ENCODE results near the gene ADGRG6. TPM values are rescaled to one million over a fixed set of nuclear protein-coding genes. Genes with fewer than 3 reads are reported as not detected.

ADGRG6 gene
- total RNA-seq, 4 donors from 2014 or later: 15.7 to 75.2 (median 19.2) TPM

DNA sequence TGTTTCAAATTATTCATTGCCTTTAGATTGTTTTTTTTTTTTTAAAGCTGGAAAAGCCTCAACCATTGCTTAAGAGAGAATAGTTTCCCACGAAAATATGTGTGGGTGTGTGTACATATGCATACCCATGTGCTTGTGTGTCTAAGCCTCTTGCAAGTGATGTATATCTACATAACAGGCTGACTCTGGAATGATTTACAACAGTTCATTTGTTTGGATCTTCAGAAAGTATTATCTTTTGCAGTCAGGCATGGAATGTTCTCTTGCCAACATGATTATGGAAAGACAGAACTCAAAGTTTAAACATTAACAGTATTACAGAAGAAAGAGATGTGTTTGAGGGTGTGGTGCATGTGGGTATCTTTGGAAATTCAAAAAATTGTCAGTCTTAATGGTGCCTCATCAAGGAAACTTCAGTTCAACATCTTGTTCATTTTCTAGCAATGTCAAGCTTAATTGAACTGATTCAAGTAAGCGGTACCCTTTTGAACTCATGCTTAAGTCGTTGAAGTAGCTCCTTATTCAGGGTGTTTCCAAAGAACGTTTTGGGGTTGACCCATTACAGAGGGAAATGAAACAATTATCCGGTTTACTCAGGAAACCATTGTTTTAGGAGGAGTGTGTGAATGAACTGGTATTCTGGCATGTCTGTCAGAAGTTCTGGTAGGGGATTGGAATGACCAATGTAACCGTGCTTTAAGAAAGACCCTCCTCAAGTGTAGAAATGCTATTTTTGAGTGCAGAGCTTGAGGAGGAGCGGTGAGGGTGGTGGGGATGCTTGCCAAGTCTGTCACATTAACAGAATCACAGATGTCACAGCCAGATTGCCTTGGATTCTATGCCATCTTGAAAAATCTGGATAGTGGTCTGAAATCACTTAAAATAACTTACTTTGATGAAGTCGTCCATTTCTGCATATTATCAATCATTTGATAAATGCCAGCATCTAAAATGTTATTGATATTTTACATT, 60.3 kb downstream of the ADGRG6 start:
- Histone ChIP-seq H3K36me3 (no peaks in the 10 kb centered on the region), H3K9me3 (no peaks in the 10 kb centered on the region), H3K4me1 (no peaks in the 10 kb centered on the region), H3K27ac (no peak overlapping the region), H3K27me3 (no peaks in the 10 kb centered on the region), H3K4me3 (no peak overlapping the region)
- in situ Hi-C loops (cut with MboI; ENCODE audit: low pct_ligation_motif_present in 1 of 4, low pct_unique_long_range_greater_than_20kb in 1 of 4, low sequenced_read_pairs in 3 of 4): no loop called here
- intact Hi-C loops (cut with DNase I; ENCODE audit: low total_unique reads): no loop called here
- DNase-seq: no peak
- 63 to 79% methylated on average over 6 to 8 of the region's 8 CpGs for WGBS, 2 donors (ENCODE audit: low coverage in 1 of 2)
- no peak for TF ChIP-seq EP300 (IDR thresholded peaks at IDR 0.05; ENCODE audit: low read depth)
- no peak for TF ChIP-seq POLR2AphosphoS5 (IDR thresholded peaks at IDR 0.05)
- no peak for TF ChIP-seq POLR2A (IDR thresholded peaks at IDR 0.05)
- TF ChIP-seq, protein P1, sequence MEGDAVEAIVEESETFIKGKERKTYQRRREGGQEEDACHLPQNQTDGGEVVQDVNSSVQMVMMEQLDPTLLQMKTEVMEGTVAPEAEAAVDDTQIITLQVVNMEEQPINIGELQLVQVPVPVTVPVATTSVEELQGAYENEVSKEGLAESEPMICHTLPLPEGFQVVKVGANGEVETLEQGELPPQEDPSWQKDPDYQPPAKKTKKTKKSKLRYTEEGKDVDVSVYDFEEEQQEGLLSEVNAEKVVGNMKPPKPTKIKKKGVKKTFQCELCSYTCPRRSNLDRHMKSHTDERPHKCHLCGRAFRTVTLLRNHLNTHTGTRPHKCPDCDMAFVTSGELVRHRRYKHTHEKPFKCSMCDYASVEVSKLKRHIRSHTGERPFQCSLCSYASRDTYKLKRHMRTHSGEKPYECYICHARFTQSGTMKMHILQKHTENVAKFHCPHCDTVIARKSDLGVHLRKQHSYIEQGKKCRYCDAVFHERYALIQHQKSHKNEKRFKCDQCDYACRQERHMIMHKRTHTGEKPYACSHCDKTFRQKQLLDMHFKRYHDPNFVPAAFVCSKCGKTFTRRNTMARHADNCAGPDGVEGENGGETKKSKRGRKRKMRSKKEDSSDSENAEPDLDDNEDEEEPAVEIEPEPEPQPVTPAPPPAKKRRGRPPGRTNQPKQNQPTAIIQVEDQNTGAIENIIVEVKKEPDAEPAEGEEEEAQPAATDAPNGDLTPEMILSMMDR (IDR thresholded peaks at IDR 0.05): no peak

DNA sequence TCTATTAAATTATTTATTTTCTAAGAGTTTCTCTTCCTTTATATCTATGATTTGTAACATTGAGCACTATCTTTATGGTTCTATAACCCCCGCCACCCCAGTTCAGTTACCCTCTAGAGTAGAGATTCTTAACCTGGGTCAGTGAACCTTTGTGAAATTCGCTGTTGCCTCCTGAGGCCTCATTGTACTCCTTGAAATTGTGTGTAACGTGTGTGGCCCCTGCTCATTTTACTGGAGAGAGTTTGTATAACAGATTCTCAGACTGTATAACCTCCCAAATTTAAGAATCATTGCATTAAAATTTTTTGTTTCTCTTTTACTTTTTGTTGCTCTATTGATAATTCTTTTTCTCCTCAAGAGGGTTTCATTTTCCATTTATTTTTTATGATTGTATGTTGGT, 65.3 kb downstream of the ADGRG6 start:
- in situ Hi-C loops (cut with MboI; ENCODE audit: low pct_ligation_motif_present in 1 of 4, low pct_unique_long_range_greater_than_20kb in 1 of 4, low sequenced_read_pairs in 3 of 4) (no loop called here), intact Hi-C loops (cut with DNase I; ENCODE audit: low total_unique reads) (no loop called here)
- no peaks in the 10 kb centered on the region for H3K4me1 ChIP-seq
- H3K27ac ChIP-seq: no peak overlapping the region
- no peak for TF ChIP-seq EP300 (IDR thresholded peaks at IDR 0.05; ENCODE audit: low read depth)
- TF ChIP-seq POLR2AphosphoS5 (IDR thresholded peaks at IDR 0.05): no peak
- TF ChIP-seq, protein P1 (IDR thresholded peaks at IDR 0.05): no peak
- TF ChIP-seq POLR2A (IDR thresholded peaks at IDR 0.05): no peak
- H3K27me3 ChIP-seq: no peaks in the 10 kb centered on the region
- H3K4me3 ChIP-seq: no peak overlapping the region
- H3K9me3 ChIP-seq: no peaks in the 10 kb centered on the region
- DNase-seq: no peak
- H3K36me3 ChIP-seq: no peaks in the 10 kb centered on the region
- WGBS, 2 donors (ENCODE audit: low coverage in 1 of 2): 79 to 84% methylated on average over 3 of the region's 3 CpGs

DNA sequence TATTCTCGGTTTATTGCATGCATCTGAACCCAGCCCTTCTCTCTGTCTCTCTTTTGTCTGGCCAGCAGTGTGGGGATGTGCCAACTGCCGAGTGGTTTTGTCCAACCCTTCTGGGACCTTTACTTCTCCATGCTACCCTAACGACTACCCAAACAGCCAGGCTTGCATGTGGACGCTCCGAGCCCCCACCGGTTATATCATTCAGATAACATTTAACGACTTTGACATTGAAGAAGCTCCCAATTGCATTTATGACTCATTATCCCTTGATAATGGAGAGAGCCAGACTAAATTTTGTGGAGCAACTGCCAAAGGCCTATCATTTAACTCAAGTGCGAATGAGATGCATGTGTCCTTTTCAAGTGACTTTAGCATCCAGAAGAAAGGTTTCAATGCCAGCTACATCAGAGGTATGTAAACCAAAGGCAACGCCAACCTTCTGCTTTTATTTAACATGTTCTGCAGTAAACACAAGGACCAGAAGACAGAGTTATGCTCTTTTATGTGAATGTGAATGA, 65.8 kb downstream of the ADGRG6 start:
- WGBS, 2 donors (ENCODE audit: low coverage in 1 of 2): 66 to 72% methylated on average over 6 to 9 of the region's 9 CpGs
- H3K27ac ChIP-seq: no peak overlapping the region
- no peaks in the 10 kb centered on the region for H3K36me3 ChIP-seq
- intact Hi-C loops (cut with DNase I; ENCODE audit: low total_unique reads) (no loop called here), in situ Hi-C loops (cut with MboI; ENCODE audit: low pct_ligation_motif_present in 1 of 4, low pct_unique_long_range_greater_than_20kb in 1 of 4, low sequenced_read_pairs in 3 of 4) (no loop called here)
- no peak overlapping the region for H3K4me3 ChIP-seq
- H3K9me3 ChIP-seq: no peaks in the 10 kb centered on the region
- no peaks in the 10 kb centered on the region for H3K4me1 ChIP-seq
- TF ChIP-seq POLR2A (IDR thresholded peaks at IDR 0.05): no peak
- TF ChIP-seq, protein P1 (IDR thresholded peaks at IDR 0.05): no peak
- TF ChIP-seq EP300 (IDR thresholded peaks at IDR 0.05; ENCODE audit: low read depth): no peak
- TF ChIP-seq POLR2AphosphoS5 (IDR thresholded peaks at IDR 0.05): no peak
- no peak for DNase-seq
- no peaks in the 10 kb centered on the region for H3K27me3 ChIP-seq

DNA sequence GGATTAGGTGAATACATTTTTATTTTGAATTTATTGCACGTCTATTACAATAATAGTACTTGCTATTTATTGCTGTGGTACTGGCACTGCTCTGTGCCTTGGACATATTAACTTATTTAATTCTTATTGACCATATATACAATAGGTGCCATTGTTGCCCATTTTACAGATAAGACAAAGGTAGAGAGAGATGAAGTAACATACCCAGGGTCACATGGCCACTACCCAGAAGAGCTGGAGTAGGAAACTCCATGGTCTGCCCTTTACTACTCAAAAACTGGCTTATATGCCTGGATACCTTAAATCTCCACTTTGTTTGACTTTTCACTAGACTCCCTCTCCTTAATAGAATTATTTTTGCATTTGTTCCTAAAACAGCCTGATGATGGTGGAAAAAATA, 67.5 kb downstream of the ADGRG6 start:
- Histone ChIP-seq H3K27me3 (no peaks in the 10 kb centered on the region), H3K27ac (no peak overlapping the region), H3K36me3 (no peaks in the 10 kb centered on the region), H3K4me3 (no peak overlapping the region), H3K4me1 (no peaks in the 10 kb centered on the region), H3K9me3 (no peaks in the 10 kb centered on the region)
- TF ChIP-seq POLR2A (IDR thresholded peaks at IDR 0.05) (no peak), POLR2AphosphoS5 (IDR thresholded peaks at IDR 0.05) (no peak), EP300 (IDR thresholded peaks at IDR 0.05; ENCODE audit: low read depth) (no peak)
- TF ChIP-seq, protein P1 (IDR thresholded peaks at IDR 0.05): no peak
- in situ Hi-C loops (cut with MboI; ENCODE audit: low pct_ligation_motif_present in 1 of 4, low pct_unique_long_range_greater_than_20kb in 1 of 4, low sequenced_read_pairs in 3 of 4): no loop called here
- DNase-seq: no peak
- WGBS, 2 donors (ENCODE audit: low coverage in 1 of 2): 78 to 79% methylated on average over 1 of the region's 1 CpG
- intact Hi-C loops (cut with DNase I; ENCODE audit: low total_unique reads): no loop called here
